ENCODE data around the gene DPP6.

DPP6 gene

GRCh38 chr7:154451480-154452457 is 399.6 kb downstream of the DPP6 start:
- no peak for DNase-seq (ENCODE audit: low read depth)

- no peak for DNase-seq (ENCODE audit: low read depth)
Measured at GRCh38 chr7:154463794-154464193, 411.6 kb downstream of the DPP6 start.

DNA sequence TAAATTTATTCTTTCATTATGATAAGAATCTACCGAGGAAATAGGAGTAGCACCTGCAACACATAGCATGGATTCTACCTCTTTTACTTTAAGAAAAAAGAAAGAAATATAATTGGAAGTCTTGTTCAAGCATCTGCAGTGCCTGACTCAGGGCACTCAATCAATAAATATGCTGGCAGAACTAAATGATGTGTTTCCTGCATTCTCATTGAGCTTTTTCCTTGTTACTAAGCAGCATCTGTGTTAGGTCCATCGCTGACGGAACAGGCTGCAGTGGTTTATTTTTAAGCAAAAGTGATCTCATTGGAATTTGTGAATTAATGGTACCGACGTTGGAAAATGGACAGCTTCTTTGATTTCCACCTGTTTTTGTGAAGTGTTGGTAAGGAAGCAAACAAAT is 417.5 kb downstream of the DPP6 start:
- no peak for DNase-seq (ENCODE audit: low read depth)

DNA sequence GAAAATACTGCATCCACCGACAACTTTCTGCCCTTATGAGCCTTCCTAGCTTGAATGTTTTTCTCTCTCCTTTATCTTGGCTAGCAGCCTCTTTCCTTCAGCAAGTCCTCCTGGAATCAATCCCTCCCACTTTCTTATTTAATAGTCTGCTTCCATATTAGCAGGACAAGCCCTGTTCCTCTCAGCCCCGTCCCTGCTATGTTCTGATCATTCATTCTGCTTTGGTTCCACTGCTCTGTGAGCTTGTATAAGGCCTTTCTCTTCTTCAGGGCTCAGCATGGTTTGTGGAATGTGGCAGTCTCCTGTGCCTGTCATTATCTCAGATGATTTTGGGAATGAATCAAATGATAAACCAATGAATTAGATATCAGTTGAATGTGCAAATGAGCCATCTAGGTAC is 420.1 kb downstream of the DPP6 start:
- no peak for DNase-seq (ENCODE audit: low read depth)

DNA sequence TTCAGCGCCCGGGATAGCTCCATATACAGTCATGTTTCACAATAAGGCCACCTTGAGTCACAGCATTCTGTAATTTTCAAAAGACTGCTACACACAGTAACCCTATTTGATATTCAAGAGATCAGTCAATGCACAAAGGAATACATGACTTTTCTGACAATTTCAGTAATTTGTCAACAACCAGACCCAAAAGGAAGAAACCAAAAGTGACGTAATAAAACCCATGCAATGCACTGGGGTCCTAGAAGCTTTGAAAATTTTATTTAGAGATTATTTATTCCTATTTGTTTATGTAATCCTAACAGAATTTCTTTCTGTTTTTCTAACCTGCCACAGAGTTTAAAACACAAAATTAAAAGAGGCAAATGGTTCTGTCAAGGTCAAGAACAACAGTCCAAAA is 421.2 kb downstream of the DPP6 start:
- DNase-seq (ENCODE audit: low read depth) = no peak

GRCh38 chr7:154474903-154475520 is 422.8 kb downstream of the DPP6 start:
- no peak for DNase-seq (ENCODE audit: low read depth)

GRCh38 chr7:154475864-154476263 is 423.7 kb downstream of the DPP6 start:
- DNase-seq (ENCODE audit: low read depth) = no peak

DNA sequence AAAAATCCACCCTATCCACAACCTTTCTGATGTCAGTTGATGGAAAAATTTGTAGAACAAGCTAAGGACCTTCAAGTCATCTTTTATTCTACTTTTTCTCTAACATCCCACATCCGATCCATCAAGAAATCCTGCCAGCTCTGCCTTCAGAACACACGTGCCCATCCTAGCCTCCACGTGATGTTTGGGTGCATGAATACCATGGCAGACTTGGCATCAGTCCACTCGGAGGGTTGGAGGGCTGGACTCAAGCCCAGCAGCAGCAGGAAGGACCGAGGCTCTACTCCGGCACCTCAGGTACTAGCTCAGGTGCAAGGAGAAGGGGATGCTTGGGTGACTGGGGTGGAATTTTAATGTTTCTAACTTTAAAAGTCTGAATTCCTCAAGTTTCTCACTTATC is 428.6 kb downstream of the DPP6 start:
- DNase-seq (ENCODE audit: low read depth) = no peak

DNA sequence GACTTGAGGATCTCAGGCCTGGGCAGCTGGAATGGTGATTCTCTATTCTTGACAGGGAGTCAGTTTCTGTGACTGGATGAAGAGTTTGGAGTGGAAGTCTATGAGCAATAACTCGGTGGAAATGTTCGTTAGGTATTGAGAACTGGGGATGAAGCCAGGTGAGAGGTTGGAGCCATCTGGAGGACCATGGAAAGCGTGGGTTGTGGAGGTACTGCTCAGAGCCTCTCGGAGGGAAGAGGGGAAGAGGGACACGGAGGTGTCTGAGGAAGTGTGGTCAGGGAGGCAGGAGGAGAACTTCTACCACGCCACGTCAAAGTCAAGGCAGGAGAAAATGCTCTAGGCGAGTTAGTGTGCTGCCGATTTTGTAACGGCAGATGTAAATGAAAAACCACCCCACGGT is 430.7 kb downstream of the DPP6 start:
- no peak for DNase-seq (ENCODE audit: low read depth)

DNA sequence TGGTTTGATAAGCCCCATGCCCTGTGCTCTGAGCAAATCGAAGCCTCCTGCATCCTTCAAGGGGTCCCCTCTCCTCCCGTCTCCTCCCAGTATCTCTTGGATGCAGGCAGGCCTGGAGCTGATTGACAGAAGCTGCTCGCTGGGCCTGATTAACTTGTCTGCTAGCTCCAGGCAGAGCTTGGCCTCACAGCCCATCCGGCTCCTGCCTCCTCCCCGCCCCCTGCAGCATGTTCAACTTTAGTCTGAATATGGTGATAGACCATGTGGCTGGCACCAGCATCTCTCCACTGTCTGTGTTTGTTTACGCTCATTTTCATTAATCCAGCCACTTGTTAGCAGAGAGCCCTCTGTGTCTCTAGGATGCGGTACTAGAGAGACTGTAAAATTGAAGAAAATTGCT is 432.2 kb downstream of the DPP6 start:
- DNase-seq (ENCODE audit: low read depth) = no peak

DNA sequence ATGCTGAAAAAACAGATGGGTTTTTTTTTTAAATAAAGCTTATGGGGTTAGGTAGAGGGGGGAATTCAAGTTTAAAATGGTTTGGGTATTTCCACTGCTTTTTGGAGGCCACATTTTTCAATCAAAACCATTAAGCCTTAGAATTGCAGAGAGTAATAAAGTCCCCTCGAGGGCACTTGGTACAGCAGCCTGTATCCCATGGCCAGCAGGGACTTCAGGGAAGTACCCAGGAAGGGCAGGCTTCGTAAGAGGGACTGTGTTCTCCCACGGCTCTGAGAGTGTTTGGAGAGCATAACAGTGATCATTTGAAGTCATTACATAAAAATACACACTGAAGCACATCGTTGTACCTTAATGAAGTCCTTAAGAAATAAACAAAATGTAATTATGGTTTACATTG is 432.7 kb downstream of the DPP6 start:
- no peak for DNase-seq (ENCODE audit: low read depth)

GRCh38 chr7:154489897-154490296 is 437.7 kb downstream of the DPP6 start:
- DNase-seq (ENCODE audit: low read depth) = no peak

GRCh38 chr7:154493594-154493993 is 441.4 kb downstream of the DPP6 start:
- DNase-seq (ENCODE audit: low read depth) = no peak

DNA sequence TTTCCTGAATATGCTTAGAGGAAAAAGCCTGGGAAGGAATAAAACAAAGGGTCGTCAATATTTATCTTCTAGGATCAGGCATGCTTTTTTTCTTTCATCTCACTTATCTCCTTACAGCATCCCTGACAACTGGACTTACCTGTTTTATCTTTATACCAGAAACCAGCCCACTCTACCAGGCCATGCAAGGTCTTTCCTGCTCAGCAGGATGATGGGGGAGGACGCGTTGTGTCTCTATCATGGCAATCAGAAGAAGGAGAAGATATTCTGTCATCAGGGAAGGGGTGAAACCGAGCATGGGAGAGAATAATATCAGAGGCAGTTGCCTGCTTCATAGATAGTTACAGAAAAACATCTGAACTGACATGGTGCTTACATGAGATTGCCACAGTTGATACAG is 445.6 kb downstream of the DPP6 start:
- no peak for DNase-seq (ENCODE audit: low read depth)

DNA sequence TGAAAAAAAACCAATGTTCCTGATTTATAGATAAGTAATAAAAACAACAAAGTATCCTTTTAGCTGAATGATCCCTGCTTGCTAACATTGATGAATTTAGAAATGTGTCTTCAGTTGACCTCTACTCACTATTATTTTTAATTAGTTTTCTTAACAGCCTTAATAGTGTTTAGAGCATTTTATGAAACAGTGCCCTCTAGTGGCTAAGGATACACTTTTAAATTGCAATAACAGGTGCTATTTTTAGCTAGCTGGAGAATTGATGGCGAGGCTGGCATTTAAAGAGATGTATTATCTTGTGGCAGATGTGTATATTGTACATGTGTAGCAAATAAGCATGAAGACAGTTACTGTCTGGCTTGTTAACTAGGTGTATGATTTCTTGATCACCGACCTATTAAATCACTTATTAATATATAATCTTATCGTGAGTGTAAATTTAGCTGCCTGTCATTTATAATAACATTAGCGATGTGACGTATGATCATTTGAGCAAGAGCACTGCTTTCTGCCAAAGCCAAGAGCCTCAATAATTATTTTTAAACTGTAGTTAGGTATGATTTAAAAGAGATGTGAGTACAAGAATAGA is 451.9 kb downstream of the DPP6 start:
- peak; percentile 4 for DNase-seq (ENCODE audit: low read depth)

GRCh38 chr7:154504918-154505317 is 452.7 kb downstream of the DPP6 start:
- no peak for DNase-seq (ENCODE audit: low read depth)

DNA sequence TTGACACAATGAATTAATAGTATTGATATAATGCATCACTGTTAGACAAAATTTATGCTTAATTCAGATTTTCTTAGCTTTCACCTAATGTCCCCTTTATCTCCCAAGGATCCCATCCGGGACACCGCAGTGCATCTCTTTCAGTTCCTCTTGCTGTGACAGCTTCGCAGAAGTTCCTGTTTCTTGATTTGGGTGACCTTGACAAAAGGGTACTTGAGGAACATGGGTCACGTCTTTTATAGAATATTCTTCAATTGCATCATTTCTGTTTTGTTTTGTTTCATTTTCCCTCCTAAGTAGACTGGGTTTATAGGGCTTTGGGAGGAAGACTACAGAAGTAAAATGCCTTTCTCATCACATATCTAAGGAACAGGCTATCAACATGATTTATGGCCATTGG is 453.2 kb downstream of the DPP6 start:
- no peak for DNase-seq (ENCODE audit: low read depth)

- no peak for DNase-seq (ENCODE audit: low read depth)
Measured at GRCh38 chr7:154509192-154509591, 457.0 kb downstream of the DPP6 start.

DNA sequence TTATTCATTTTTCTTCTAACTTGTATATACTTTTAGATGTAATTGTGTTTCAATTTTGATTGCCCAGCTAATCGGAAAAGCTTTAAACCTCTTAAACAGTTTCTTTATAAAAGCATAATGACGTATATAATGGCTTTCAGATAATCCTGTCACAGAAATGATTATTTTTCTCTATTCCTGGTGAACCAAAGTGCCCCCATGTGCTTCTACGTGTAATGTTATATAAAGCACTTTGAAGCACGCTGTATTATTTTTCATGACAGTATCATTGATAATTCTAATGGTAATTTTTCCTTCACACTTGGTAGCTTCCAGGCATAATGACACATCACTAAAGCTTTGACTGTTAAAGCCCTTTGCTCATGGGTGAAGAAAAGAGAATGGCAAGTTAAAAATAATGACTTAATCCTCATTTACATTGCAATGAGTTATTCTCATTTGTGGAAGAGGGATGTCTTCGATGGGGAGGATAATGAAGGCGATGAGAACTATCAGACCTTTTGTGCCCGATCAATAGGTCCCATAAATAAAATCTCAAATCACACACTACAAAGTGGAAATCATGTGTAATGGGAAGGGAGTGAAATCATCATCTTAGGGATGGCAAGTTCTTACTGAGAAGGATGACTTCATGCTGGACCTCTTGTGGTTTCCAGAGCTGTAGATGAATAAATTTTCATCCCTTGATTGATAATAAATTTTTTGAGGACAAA is 460.1 kb downstream of the DPP6 start:
- no peak for DNase-seq (ENCODE audit: low read depth)

GRCh38 chr7:154517768-154518167 is 465.6 kb downstream of the DPP6 start:
- no peak for DNase-seq (ENCODE audit: low read depth)

DNA sequence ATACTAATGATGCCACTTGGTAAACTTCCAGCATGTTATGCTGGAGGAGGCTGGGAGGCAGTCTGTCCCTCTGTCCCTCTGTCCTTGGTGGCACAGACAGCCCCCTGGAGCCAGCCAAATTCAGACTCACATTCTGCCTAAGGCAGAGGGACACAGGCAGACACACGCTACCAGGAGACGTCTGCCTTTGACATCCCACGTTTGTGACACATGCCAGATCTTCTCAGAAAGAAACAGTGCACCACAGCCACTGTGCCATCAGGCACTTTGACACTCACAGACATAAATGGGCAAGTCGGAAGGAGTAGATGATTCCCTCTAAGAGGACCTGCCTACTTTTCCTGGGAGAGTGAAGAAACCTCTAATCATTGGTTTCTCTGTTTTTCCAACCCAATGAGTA is 467.0 kb downstream of the DPP6 start:
- DNase-seq (ENCODE audit: low read depth) = no peak

DNA sequence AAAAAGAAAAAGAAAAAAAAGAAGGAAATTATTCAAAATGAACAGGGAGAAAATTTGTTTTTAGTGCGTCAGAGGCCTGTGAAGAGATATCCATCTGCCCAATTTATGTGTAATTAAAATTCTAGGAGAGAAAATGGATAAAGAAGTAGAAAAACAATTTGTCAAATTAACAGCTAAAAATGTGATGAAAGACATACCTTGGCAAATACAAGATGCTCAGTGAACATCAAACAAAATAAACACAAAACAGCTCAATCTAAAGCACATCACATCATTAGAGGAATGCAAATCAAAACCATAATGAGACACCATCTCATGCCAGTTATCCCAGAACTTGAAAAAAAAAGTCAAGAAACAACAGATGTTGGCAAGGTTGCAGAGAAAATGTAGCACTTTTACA is 477.9 kb downstream of the DPP6 start:
- no peak for DNase-seq (ENCODE audit: low read depth)

DNA sequence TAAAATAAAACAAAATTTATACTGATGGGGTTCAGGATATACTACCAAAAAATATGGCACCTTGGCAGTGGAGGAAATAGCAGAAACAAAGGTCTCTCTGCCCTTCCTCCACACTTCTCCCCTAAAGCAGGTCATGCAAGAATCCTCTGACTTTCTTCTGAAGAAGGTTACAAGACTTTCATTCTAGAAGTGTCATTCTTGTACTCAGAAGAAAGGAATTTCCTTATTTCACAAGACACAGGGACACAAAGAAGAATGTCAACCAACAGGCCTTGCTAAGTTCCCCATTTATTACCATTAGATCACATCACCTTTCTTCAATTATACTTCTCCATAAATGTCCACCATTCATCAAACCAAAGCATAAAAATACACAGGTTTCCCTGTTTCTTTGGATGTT is 480.6 kb downstream of the DPP6 start:
- DNase-seq (ENCODE audit: low read depth) = no peak
